RWPE2 (cell line): ENCODE data around the gene ZNF488.
A peak's percentile ranks its signal among the peaks of the same experiment; 100 is the strongest.

ENCODE experiments used
- ATAC-seq: fragments of 200-7000 bp; cut with Tn5 transposase; 3 replicates; pipeline ENCODE4 v1.9.1; 2021; ENCODE audit warnings: low read depth
- DNase-seq: peaks from one replicate; pipeline ENCODE4 v3.0.0-alpha.2; 2020; ENCODE audit warnings: low spot score
- H3K27ac ChIP-seq: fragments of 450-650 bp; 2 replicates; pipeline ENCODE4 v1.5.1; 2017; ENCODE audit warnings: mild to moderate bottlenecking; ENCODE audit not compliant: poor library complexity, severe bottlenecking
- H3K27me3 ChIP-seq: fragments of 250-450 bp; sonication (Bioruptor Pico); 2 replicates; pipeline ENCODE4 v1.5.1; 2021; ENCODE audit warnings: mild to moderate bottlenecking, moderate library complexity; ENCODE audit not compliant: insufficient read depth, poor library complexity, severe bottlenecking
- H3K36me3 ChIP-seq: fragments of 250-450 bp; sonication (Bioruptor Pico); 2 replicates; pipeline ENCODE4 v1.5.1; 2020; ENCODE audit warnings: low read depth, mild to moderate bottlenecking, moderate library complexity
- H3K4me1 ChIP-seq: fragments of 250-450 bp; sonication (Bioruptor Pico); 2 replicates; pipeline ENCODE4 v1.5.1; 2021; ENCODE audit warnings: mild to moderate bottlenecking, moderate library complexity; ENCODE audit not compliant: insufficient read depth, poor library complexity, severe bottlenecking
- H3K4me3 ChIP-seq: fragments of 250-450 bp; sonication (Bioruptor Pico); 2 replicates; pipeline ENCODE4 v1.5.1; 2021; ENCODE audit warnings: mild to moderate bottlenecking, moderate library complexity; ENCODE audit not compliant: severe bottlenecking
- H3K9me3 ChIP-seq: fragments of 250-450 bp; sonication (Bioruptor Pico); 2 replicates; pipeline ENCODE4 v1.5.1; 2021; ENCODE audit warnings: mild to moderate bottlenecking, moderate library complexity; ENCODE audit not compliant: severe bottlenecking
- CTCF ChIP-seq: fragments of 450-650 bp; IDR thresholded peaks from one replicate; pipeline ENCODE4 v1.5.1; 2017; ENCODE audit warnings: mild to moderate bottlenecking, moderate library complexity; ENCODE audit not compliant: poor library complexity, severe bottlenecking

Gene ZNF488

GRCh38 chr10:47359626-47360418 is 24.3 kb downstream of the ZNF488 start:
- H3K4me1 ChIP-seq = no peaks in the 10 kb centered on the region
- no peak for DNase-seq
- no peak overlapping the region for H3K27ac ChIP-seq
- ATAC-seq = no peak
- no peaks in the 10 kb centered on the region for H3K27me3 ChIP-seq
- TF ChIP-seq CTCF = no peak
- no peaks in the 10 kb centered on the region for H3K9me3 ChIP-seq
- H3K4me3 ChIP-seq = no peak overlapping the region
- no peaks in the 10 kb centered on the region for H3K36me3 ChIP-seq

- H3K36me3 ChIP-seq = no peaks in the 10 kb centered on the region
- ATAC-seq (no peak), DNase-seq (no peak)
- H3K27ac ChIP-seq = no peak overlapping the region
- no peaks in the 10 kb centered on the region for H3K9me3 ChIP-seq
- H3K4me1 ChIP-seq = no peaks in the 10 kb centered on the region
- TF ChIP-seq CTCF = no peak
- H3K4me3 ChIP-seq = no peak overlapping the region
- no peaks in the 10 kb centered on the region for H3K27me3 ChIP-seq
Observed at GRCh38 chr10:47359101-47359500, 25.0 kb downstream of the ZNF488 start.

- no peak for ATAC-seq
- no peaks in the 10 kb centered on the region for H3K36me3 ChIP-seq
- H3K4me3 ChIP-seq = no peak overlapping the region
- TF ChIP-seq CTCF = no peak
- no peaks in the 10 kb centered on the region for H3K4me1 ChIP-seq
- peak; percentile 18 for DNase-seq
- H3K27ac ChIP-seq = no peak overlapping the region
- H3K9me3 ChIP-seq = no peaks in the 10 kb centered on the region
- no peaks in the 10 kb centered on the region for H3K27me3 ChIP-seq
Observed at GRCh38 chr10:47358457-47358856, 25.6 kb downstream of the ZNF488 start.

GRCh38 chr10:47357911-47358310 is 26.2 kb downstream of the ZNF488 start:
- ATAC-seq (no peak), DNase-seq (peak; percentile 12)
- Histone ChIP-seq H3K36me3 (no peaks in the 10 kb centered on the region), H3K9me3 (no peaks in the 10 kb centered on the region), H3K27ac (no peak overlapping the region), H3K4me3 (no peak overlapping the region), H3K27me3 (no peaks in the 10 kb centered on the region), H3K4me1 (no peaks in the 10 kb centered on the region)
- TF ChIP-seq CTCF = no peak

GRCh38 chr10:47357131-47357582 is 26.9 kb downstream of the ZNF488 start:
- DNase-seq (peak; percentile 47), ATAC-seq (no peak)
- Histone ChIP-seq H3K27ac (no peak overlapping the region), H3K4me1 (no peaks in the 10 kb centered on the region), H3K4me3 (no peak overlapping the region), H3K27me3 (no peaks in the 10 kb centered on the region), H3K9me3 (no peaks in the 10 kb centered on the region), H3K36me3 (no peaks in the 10 kb centered on the region)
- no peak for TF ChIP-seq CTCF
